C4-2B (cell line): ENCODE measurements around the gene AIFM2.

Experiments
- H3K27ac ChIP-seq: fragments of 450-650 bp; 2 replicates; pipeline ENCODE4 v1.5.1; 2017
- ZFX ChIP-seq: fragments of 450-650 bp; IDR thresholded peaks from 2 replicates; pipeline ENCODE4 v1.6.1; 2017
- TF ChIP-seq, protein P1 (sequence below): fragments of 450-650 bp; conservative IDR thresholded peaks from 2 replicates; pipeline ENCODE4 v1.5.1; 2017; ENCODE audit warnings: mild to moderate bottlenecking

The AIFM2 gene

GRCh38 chr10:70096705-70097420, 35.8 kb downstream of the AIFM2 start:
- no peak for TF ChIP-seq ZFX
- TF ChIP-seq, protein P1, sequence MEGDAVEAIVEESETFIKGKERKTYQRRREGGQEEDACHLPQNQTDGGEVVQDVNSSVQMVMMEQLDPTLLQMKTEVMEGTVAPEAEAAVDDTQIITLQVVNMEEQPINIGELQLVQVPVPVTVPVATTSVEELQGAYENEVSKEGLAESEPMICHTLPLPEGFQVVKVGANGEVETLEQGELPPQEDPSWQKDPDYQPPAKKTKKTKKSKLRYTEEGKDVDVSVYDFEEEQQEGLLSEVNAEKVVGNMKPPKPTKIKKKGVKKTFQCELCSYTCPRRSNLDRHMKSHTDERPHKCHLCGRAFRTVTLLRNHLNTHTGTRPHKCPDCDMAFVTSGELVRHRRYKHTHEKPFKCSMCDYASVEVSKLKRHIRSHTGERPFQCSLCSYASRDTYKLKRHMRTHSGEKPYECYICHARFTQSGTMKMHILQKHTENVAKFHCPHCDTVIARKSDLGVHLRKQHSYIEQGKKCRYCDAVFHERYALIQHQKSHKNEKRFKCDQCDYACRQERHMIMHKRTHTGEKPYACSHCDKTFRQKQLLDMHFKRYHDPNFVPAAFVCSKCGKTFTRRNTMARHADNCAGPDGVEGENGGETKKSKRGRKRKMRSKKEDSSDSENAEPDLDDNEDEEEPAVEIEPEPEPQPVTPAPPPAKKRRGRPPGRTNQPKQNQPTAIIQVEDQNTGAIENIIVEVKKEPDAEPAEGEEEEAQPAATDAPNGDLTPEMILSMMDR, result no peak

GRCh38 chr10:70096016-70096704, 36.5 kb downstream of the AIFM2 start:
- TF ChIP-seq, protein P1, result no peak
- no peak for TF ChIP-seq ZFX
- H3K27ac ChIP-seq, result no peak overlapping the region

More at GRCh38 chr10:70096705-70097420, 35.8 kb downstream of the AIFM2 start:
- H3K27ac ChIP-seq, result no peak overlapping the region

DNA sequence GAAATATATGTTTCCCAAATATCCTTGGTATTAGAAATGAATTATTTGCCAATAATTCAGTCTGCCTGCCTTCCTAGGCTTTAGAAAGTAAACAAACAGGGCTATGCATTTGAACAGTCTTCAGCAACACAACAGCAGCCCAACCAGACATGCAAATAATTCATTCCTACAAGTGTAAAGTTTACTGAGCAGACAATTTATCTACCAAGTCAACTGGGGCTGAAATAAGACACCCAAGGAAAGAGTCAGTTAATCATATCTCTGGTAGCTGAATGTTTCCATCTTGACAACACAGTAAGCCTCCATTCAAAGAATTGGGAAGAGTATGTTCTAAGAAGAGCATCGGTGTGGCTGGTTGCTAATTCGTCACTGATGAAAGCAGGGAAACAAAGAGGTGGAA, 38.4 kb downstream of the AIFM2 start:
- TF ChIP-seq, protein P1, result no peak
- no peak for TF ChIP-seq ZFX
- no peak overlapping the region for H3K27ac ChIP-seq

DNA sequence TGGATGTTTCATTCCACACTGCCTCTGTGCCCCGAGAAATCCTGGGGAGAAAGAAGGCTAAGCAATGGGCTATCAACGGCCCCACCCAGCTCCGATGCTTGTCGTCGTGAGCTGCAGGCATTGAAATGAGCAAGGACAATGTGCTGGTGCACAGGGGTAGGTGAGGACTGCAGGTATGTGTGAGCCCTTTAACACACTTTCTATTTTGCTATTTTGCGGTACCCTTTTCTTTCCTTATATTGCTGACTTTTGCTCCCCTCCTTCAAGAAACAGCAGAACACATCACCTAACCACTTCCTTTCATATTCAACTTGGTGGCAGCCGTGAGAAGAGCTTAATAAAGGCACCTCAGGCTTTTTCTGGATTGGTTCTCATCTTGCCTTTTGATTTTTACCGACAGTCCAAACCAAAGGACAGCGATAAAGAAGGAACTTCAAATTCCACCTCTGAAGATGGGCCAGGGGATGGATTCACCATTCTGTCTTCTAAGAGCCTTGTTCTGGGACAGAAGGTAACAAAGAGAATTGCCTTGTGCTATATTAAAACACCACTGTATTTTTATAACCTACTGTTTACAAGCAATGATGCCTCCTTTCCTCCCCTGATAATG, 39.2 kb downstream of the AIFM2 start:
- H3K27ac ChIP-seq, result no peak overlapping the region
- TF ChIP-seq ZFX, result no peak
- TF ChIP-seq, protein P1, result no peak

DNA sequence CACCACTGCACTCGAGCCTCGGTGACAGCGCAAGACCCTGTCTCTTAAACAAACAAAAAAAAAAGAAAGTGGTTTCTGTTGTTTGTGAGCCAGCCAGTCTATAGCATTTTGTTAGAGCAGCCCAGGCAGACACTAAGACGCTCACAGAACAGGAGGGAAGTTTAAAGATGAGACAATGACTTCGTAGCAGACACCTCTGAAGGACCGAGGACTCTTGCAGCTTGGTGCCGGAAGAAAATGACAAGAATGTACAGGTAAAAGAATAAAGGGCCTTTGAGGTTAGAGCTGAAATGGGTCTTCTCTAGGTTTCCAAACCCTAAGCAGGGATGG, 40.3 kb downstream of the AIFM2 start:
- TF ChIP-seq, protein P1, result no peak
- no peak for TF ChIP-seq ZFX
- no peak overlapping the region for H3K27ac ChIP-seq

DNA sequence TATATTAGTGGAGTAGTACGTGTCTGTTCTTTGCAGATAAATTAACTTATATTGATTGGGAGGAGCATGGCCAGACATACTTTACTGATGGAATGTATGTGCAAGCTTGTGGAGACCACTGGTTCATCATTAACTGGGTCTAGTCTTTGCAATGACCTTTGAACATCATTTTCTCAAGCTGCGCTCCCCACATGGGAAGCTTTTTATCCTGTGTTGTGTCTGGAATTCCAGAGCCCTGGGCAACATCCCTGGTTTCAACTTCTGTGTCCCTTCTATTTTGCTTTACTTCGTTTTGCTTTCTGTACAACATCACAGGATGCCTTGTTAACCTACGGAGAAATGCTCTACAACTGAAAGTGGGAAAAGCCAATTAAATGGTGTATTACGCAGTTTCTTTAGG, 41.7 kb downstream of the AIFM2 start:
- no peak for TF ChIP-seq ZFX
- TF ChIP-seq, protein P1, result no peak
- H3K27ac ChIP-seq, result no peak overlapping the region

GRCh38 chr10:70090013-70090412, 42.6 kb downstream of the AIFM2 start:
- no peak overlapping the region for H3K27ac ChIP-seq
- TF ChIP-seq ZFX, result no peak
- TF ChIP-seq, protein P1, result no peak
